AG10803 (cell line): ENCODE results near the gene NAV3.

Source experiments
- DNase-seq: peaks from one replicate; pipeline ENCODE4 v3.0.0; 2010; ENCODE audit warnings: low read depth
- H3K4me3 ChIP-seq: 2 replicates; pipeline ENCODE4 v1.5.1; 2011; ENCODE audit warnings: mild to moderate bottlenecking, low read length, control low read depth
- CTCF ChIP-seq: conservative IDR thresholded peaks from 2 replicates; pipeline ENCODE4 v1.5.1; 2011; ENCODE audit warnings: mild to moderate bottlenecking, low read length, control low read depth, inconsistent platforms

NAV3 gene

GRCh38 chr12:77938301-77938700 lies 107.6 kb downstream of the NAV3 start:
- DNase-seq, result no peak
- no peak overlapping the region for H3K4me3 ChIP-seq
- TF ChIP-seq CTCF, result no peak

DNA sequence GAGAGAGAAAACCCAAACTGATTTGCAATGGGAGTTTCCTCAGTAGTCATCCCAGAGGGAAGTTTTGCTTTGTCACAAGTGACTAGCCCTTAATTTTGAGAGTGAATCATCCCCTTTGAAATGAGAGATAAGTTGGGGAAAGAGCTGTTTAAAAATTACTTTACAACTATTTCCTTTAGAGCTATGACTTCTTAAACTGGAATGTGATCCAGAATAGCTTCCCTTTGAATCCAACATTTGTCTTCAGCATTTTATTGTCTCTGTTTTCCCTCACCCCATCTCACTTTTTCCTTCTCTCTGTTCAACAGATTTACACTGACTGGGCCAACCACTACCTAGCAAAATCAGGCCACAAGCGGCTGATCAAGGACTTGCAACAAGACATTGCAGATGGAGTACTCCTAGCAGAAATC lies 109.3 kb downstream of the NAV3 start:
- DNase-seq, result peak; percentile 88
- peak overlapping the region; percentile 47 for H3K4me3 ChIP-seq
- no peak for TF ChIP-seq CTCF

GRCh38 chr12:77940567-77940966 lies 109.9 kb downstream of the NAV3 start:
- H3K4me3 ChIP-seq, result peak overlapping the region; percentile 47
- no peak for TF ChIP-seq CTCF
- DNase-seq, result peak; percentile 82

GRCh38 chr12:77941401-77941800 lies 110.7 kb downstream of the NAV3 start:
- H3K4me3 ChIP-seq, result peak overlapping the region; percentile 47
- no peak for DNase-seq
- TF ChIP-seq CTCF, result no peak

GRCh38 chr12:77943466-77943865 lies 112.8 kb downstream of the NAV3 start:
- no peak for TF ChIP-seq CTCF
- peak overlapping the region; percentile 47 for H3K4me3 ChIP-seq
- DNase-seq, result peak; percentile 85

- DNase-seq, result peak; percentile 88
- TF ChIP-seq CTCF, result no peak
- no peak overlapping the region for H3K4me3 ChIP-seq
These were observed 115.9 kb downstream of the NAV3 start for GRCh38 chr12:77946541-77947061.

GRCh38 chr12:77947330-77947729 lies 116.6 kb downstream of the NAV3 start:
- no peak for TF ChIP-seq CTCF
- peak; percentile 66 for DNase-seq
- no peak overlapping the region for H3K4me3 ChIP-seq
